Progenitor cell of endocrine pancreas (in vitro differentiated cells): Measurements from ENCODE around the gene RNF212B. TPM values are rescaled to one million over a fixed set of nuclear protein-coding genes. Genes with fewer than 3 reads are reported as not detected.

Experiments
- DNase-seq: peaks from one replicate; pipeline ENCODE4 v3.0.0; 2021; ENCODE audit warnings: low spot score; ENCODE audit not compliant: unreplicated experiment
- H3K27ac Mint-ChIP-seq: 2 replicates; pipeline ENCODE4 v1.8.0; 2021; ENCODE audit warnings: mild to moderate bottlenecking, moderate library complexity, mixed read lengths
- H3K27me3 Mint-ChIP-seq: 2 replicates; pipeline ENCODE4 v1.8.0; 2021; ENCODE audit warnings: mixed read lengths
- H3K36me3 Mint-ChIP-seq: 2 replicates; pipeline ENCODE4 v1.8.0; 2022; ENCODE audit warnings: mixed read lengths; ENCODE audit not compliant: insufficient read depth
- H3K4me1 Mint-ChIP-seq: 2 replicates; pipeline ENCODE4 v1.8.0; 2021; ENCODE audit warnings: low read depth, mixed read lengths
- H3K4me3 Mint-ChIP-seq: 2 replicates; pipeline ENCODE4 v1.8.0; 2021; ENCODE audit warnings: low read depth, mild to moderate bottlenecking, moderate library complexity, mixed read lengths
- H3K9me3 Mint-ChIP-seq: 2 replicates; pipeline ENCODE4 v1.8.0; 2021; ENCODE audit warnings: low read depth, mixed read lengths
- total RNA-seq: library from RNA; stranded (reverse); gene quantifications from 2 replicates; pipeline ENCODE4 v1.2.1, GENCODE V29; 2021
- TF ChIP-seq, protein P1 (sequence below): fragments of 200-600 bp; sonication (generic); IDR thresholded peaks from one replicate; pipeline ENCODE4 v1.5.0; 2021; ENCODE audit warnings: antibody characterized with exemption, mild to moderate bottlenecking; ENCODE audit not compliant: unreplicated experiment

The RNF212B gene
- total RNA-seq, 1 donor from 2014 or later, result not detected

DNA sequence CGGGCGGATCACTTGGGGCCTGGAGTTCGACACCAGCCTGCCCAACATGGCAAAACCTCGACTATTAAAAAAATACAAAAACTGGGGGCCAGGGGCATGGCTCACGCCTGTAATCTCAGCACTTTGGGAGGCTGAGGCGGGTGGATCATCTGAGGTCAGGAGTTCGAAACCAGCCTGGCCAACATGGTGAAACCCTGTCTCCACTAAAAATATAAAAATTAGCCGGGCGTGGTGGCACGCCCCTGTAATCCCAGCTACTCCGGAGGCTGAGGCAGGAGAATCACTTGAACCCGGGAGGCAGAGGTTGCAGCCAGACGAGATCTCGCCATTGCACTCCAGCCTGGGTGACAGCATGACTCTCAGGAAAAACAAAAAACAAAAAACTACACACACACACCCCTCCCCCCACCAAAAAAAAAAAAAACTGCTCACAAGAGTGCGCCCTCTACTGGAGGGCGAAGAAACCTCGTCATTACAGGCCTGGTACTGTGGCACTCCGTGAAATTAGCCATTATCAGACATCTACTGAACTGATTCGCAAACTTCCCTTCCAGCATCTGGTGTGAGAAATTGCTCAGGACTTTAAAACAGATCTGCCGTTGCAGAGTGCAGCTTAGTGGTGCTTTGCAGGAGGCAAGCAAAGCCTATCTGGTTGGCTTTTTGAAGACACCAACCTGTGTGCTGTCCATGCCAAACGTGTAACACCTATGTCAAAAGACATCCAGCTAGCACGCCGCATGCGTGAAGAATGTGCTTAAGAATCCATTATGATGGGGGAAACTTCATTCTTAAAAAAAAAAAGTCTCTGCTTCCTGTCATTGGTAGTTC lies 57.2 kb downstream of the RNF212B start:
- no peak overlapping the region for H3K4me3 Mint-ChIP-seq
- H3K27me3 Mint-ChIP-seq, result peaks cover 14% of the 10 kb centered on the region
- peaks cover 5% of the 10 kb centered on the region for H3K4me1 Mint-ChIP-seq
- no peaks in the 10 kb centered on the region for H3K9me3 Mint-ChIP-seq
- H3K27ac Mint-ChIP-seq, result no peak overlapping the region
- H3K36me3 Mint-ChIP-seq, result peaks cover 1% of the 10 kb centered on the region
- TF ChIP-seq, protein P1, sequence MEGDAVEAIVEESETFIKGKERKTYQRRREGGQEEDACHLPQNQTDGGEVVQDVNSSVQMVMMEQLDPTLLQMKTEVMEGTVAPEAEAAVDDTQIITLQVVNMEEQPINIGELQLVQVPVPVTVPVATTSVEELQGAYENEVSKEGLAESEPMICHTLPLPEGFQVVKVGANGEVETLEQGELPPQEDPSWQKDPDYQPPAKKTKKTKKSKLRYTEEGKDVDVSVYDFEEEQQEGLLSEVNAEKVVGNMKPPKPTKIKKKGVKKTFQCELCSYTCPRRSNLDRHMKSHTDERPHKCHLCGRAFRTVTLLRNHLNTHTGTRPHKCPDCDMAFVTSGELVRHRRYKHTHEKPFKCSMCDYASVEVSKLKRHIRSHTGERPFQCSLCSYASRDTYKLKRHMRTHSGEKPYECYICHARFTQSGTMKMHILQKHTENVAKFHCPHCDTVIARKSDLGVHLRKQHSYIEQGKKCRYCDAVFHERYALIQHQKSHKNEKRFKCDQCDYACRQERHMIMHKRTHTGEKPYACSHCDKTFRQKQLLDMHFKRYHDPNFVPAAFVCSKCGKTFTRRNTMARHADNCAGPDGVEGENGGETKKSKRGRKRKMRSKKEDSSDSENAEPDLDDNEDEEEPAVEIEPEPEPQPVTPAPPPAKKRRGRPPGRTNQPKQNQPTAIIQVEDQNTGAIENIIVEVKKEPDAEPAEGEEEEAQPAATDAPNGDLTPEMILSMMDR, result peak; percentile 83
- DNase-seq, result no peak

DNA sequence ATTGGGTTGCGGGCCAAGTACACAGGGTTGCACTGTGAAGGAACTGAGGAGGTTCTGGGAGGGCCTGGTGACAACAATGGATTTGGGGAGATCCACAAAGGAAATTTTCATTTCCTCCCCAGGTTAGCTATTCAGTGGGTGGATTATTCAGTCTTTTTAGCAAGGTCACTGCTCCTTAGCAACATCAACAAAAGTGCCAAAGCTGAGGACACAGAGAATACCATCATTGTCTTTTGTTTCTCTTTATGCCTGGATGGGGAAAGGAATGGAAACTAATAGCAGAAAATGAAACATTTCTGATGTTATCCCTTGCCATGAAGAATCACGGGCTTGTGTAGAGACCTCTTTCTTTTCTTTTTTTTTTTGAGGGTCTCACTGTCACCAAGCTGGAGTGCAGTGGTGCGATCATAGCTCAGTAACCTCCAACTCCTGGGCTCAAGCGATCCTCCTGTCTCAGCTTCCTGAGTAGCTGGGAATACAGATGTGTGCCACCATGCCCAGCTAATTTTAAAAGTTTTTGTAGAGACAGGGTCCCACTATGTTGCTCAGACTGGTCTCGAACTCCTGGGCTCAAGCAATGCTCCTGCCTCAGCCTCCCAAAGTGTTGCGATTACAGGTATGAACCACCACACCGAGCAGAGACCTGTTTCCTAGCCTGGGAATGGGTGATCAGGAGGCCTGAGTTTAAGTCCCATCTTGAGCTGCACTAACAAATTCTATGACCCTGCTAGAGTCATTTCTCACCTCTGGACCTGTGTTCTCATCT lies 58.5 kb downstream of the RNF212B start:
- Mint-ChIP-seq H3K27ac (no peak overlapping the region), H3K4me1 (peaks cover 10% of the 10 kb centered on the region), H3K9me3 (no peaks in the 10 kb centered on the region), H3K27me3 (peaks cover 14% of the 10 kb centered on the region), H3K36me3 (peaks cover 1% of the 10 kb centered on the region), H3K4me3 (no peak overlapping the region)
- TF ChIP-seq, protein P1, result no peak
- DNase-seq, result no peak

DNA sequence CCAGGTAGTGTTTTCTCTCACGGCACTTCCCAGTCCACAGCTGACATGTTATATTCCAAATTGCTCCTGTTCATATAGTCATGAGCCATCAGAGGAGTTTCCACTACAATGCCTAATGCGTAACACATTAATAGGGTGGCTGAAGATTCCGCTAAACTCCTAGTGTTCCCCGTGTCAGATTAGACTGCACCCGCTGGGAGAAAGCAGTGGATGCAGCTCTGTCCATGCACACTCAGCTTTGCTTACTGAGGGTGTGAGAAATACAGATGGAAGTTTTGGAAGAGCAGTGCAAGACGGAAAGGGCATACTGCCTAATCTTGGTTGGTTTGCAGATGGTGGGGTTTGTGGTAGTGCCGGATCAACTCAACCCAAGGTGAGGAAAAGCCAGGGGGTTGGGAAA lies 59.4 kb downstream of the RNF212B start:
- DNase-seq, result no peak
- TF ChIP-seq, protein P1, result no peak
- Mint-ChIP-seq H3K9me3 (no peaks in the 10 kb centered on the region), H3K4me1 (peaks cover 10% of the 10 kb centered on the region), H3K4me3 (no peak overlapping the region), H3K36me3 (peaks cover 1% of the 10 kb centered on the region), H3K27me3 (peaks cover 11% of the 10 kb centered on the region), H3K27ac (no peak overlapping the region)

DNA sequence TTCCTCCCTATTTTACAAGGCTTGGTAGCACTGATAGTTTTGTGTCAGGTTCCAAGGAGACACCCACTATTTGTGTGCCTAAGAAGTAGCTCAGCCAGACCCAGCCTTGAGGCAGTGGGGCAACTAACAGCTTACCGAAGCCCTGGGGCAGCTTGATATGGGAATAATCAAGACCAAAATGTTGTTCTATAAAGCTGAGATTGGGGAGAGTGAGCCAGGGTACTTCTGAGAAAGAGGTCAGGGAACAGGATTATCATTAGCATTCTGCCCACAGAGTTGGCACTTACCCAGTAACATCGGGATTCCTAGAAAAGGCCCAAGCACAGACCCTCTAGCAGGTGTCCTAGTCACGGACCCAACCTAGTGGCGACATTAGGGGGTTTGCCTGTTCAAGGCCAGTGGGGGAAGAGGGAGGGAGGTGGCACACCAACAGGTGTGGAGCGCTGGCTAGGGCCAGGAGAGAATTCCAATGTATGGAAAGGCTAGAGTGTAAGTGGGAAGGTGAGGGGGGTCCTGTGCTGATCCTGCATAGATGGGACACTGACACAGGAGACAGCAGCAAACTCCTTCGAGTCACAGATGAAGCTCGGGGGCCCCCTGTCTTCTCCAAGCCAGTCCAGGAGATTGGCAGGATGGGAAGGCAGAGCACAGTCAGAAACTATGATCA lies 60.0 kb downstream of the RNF212B start:
- no peak for DNase-seq
- H3K9me3 Mint-ChIP-seq, result no peaks in the 10 kb centered on the region
- no peak overlapping the region for H3K27ac Mint-ChIP-seq
- TF ChIP-seq, protein P1, result no peak
- H3K27me3 Mint-ChIP-seq, result peaks cover 11% of the 10 kb centered on the region
- peaks cover 1% of the 10 kb centered on the region for H3K36me3 Mint-ChIP-seq
- peaks cover 12% of the 10 kb centered on the region for H3K4me1 Mint-ChIP-seq
- H3K4me3 Mint-ChIP-seq, result no peak overlapping the region
